GM12801 (cell line): Measurements from ENCODE around the gene CKAP4.

Experiments used
- CTCF ChIP-seq: IDR thresholded peaks from one replicate; pipeline ENCODE4 v1.5.1; 2011; ENCODE audit warnings: control low read depth; ENCODE audit not compliant: insufficient read length; ENCODE audit errors: extremely low read depth

The CKAP4 gene

GRCh38 chr12:106288494-106289195 is 40.8 kb upstream of the CKAP4 start:
- TF ChIP-seq CTCF: no peak

GRCh38 chr12:106288101-106288493 is 40.3 kb upstream of the CKAP4 start:
- no peak for TF ChIP-seq CTCF

GRCh38 chr12:106287364-106287763 is 39.5 kb upstream of the CKAP4 start:
- no peak for TF ChIP-seq CTCF

GRCh38 chr12:106285982-106286381 is 38.2 kb upstream of the CKAP4 start:
- no peak for TF ChIP-seq CTCF

- TF ChIP-seq CTCF: no peak
Observed at GRCh38 chr12:106284358-106285105, 36.7 kb upstream of the CKAP4 start.

GRCh38 chr12:106282457-106283097 is 34.8 kb upstream of the CKAP4 start:
- TF ChIP-seq CTCF: no peak

GRCh38 chr12:106281804-106282203 is 34.0 kb upstream of the CKAP4 start:
- TF ChIP-seq CTCF: no peak
